Activated CD8-positive, alpha-beta memory T cell treated with anti-CD3 and anti-CD28 coated beads for 24 hours (primary cell): Measurements from ENCODE around the gene ADCY5.

Experiments used
- DNase-seq: peaks from one replicate; pipeline ENCODE4 v3.0.0-alpha.2; 2020

The ADCY5 gene

GRCh38 chr3:123236902-123237301 lies 212.0 kb downstream of the ADCY5 start:
- no peak for DNase-seq
